GM23338 (cell line): Measurements from ENCODE around the gene COBLL1. TPM values are rescaled to one million over a fixed set of nuclear protein-coding genes. Genes with fewer than 3 reads are reported as not detected.

ENCODE experiments used
- ATAC-seq: fragments of 200-7000 bp; cut with Tn5 transposase; 3 replicates; pipeline ENCODE4 v1.9.1; 2020
- DNase-seq: peaks from one replicate; pipeline ENCODE4 v3.0.0-alpha.2; 2015; ENCODE audit warnings: low spot score
- H2AFZ ChIP-seq: fragments of 200-600 bp; sonication (generic); 2 replicates; pipeline ENCODE4 v1.8.0; 2016; ENCODE audit warnings: antibody characterized with exemption, mild to moderate bottlenecking, moderate library complexity
- H3F3A ChIP-seq: fragments of 200-600 bp; sonication (generic); replicated peaks from 2 replicates; pipeline ENCODE4 v1.8.0; 2017; ENCODE audit warnings: antibody characterized with exemption, mixed run types, low read depth
- H3K27ac ChIP-seq: fragments of 200-600 bp; sonication (generic); 2 replicates; pipeline ENCODE4 v1.6.1; 2016; ENCODE audit warnings: low read depth
- H3K27me3 ChIP-seq: fragments of 200-600 bp; sonication (generic); 2 replicates; pipeline ENCODE4 v1.8.0; 2016; ENCODE audit warnings: mild to moderate bottlenecking, mixed run types, moderate library complexity; ENCODE audit not compliant: insufficient read depth
- H3K36me3 ChIP-seq: fragments of 200-600 bp; sonication (generic); 2 replicates; pipeline ENCODE4 v1.8.0; 2016; ENCODE audit warnings: mild to moderate bottlenecking; ENCODE audit not compliant: insufficient read depth
- H3K4me1 ChIP-seq: fragments of 200-600 bp; sonication (generic); 2 replicates; pipeline ENCODE4 v1.8.0; 2016; ENCODE audit warnings: mild to moderate bottlenecking, moderate library complexity; ENCODE audit not compliant: insufficient read depth
- H3K4me2 ChIP-seq: fragments of 200-600 bp; sonication (generic); 2 replicates; pipeline ENCODE4 v1.7.1; 2017; ENCODE audit warnings: mixed run types
- H3K4me3 ChIP-seq: fragments of 200-600 bp; sonication (generic); 2 replicates; pipeline ENCODE4 v1.6.1; 2016; ENCODE audit warnings: mixed run types
- H3K79me2 ChIP-seq: fragments of 200-600 bp; sonication (generic); replicated peaks from 2 replicates; pipeline ENCODE4 v1.8.0; 2017; ENCODE audit warnings: mild to moderate bottlenecking; ENCODE audit not compliant: insufficient read depth
- H3K9me2 ChIP-seq: fragments of 200-600 bp; sonication (generic); 2 replicates; pipeline ENCODE4 v1.8.0; 2017; ENCODE audit not compliant: insufficient read depth
- H4K20me1 ChIP-seq: fragments of 200-600 bp; sonication (generic); replicated peaks from 2 replicates; pipeline ENCODE4 v1.8.0; 2017; ENCODE audit warnings: mild to moderate bottlenecking; ENCODE audit not compliant: insufficient read depth
- H3K27ac Mint-ChIP-seq: 2 replicates; pipeline ENCODE4 v1.8.0; 2020; ENCODE audit warnings: inconsistent platforms, mild to moderate bottlenecking, moderate library complexity, mixed read lengths
- H3K27me3 Mint-ChIP-seq: 3 replicates; pipeline ENCODE4 v1.8.0; 2022; ENCODE audit warnings: low read depth, mild to moderate bottlenecking, moderate library complexity, mixed read lengths, inconsistent platforms; ENCODE audit not compliant: insufficient read depth, poor library complexity
- H3K36me3 Mint-ChIP-seq: 3 replicates; pipeline ENCODE4 v1.8.0; 2021; ENCODE audit warnings: low read depth, mild to moderate bottlenecking, inconsistent platforms, moderate library complexity, mixed read lengths
- H3K4me1 Mint-ChIP-seq: 3 replicates; pipeline ENCODE4 v1.8.0; 2020; ENCODE audit warnings: mild to moderate bottlenecking, inconsistent platforms, mixed read lengths
- H3K4me3 Mint-ChIP-seq: 3 replicates; pipeline ENCODE4 v1.8.0; 2021; ENCODE audit warnings: moderate library complexity, mild to moderate bottlenecking, inconsistent platforms, mixed read lengths
- H3K9me3 Mint-ChIP-seq: 3 replicates; pipeline ENCODE4 v1.8.0; 2020; ENCODE audit warnings: moderate library complexity, mild to moderate bottlenecking, inconsistent platforms, mixed read lengths
- CREB1 ChIP-seq: fragments of 250-450 bp; sonication (Bioruptor Pico); IDR thresholded peaks from 2 replicates; pipeline ENCODE4 v1.5.0; 2020; ENCODE audit warnings: low read depth, mild to moderate bottlenecking, moderate library complexity
- EZH2 ChIP-seq: fragments of 200-600 bp; sonication (generic); IDR thresholded peaks from one replicate; pipeline ENCODE4 v1.8.0; 2017; ENCODE audit warnings: antibody characterized with exemption, mild to moderate bottlenecking, low read depth; ENCODE audit not compliant: unreplicated experiment
- EZH2phosphoT487 ChIP-seq: fragments of 200-600 bp; sonication (generic); IDR thresholded peaks from one replicate; pipeline ENCODE4 v1.8.1; 2018; ENCODE audit warnings: antibody characterized with exemption; ENCODE audit not compliant: unreplicated experiment
- JUNB ChIP-seq: IDR thresholded peaks from one replicate; pipeline ENCODE4 v1.6.1; 2016; ENCODE audit warnings: antibody characterized with exemption; ENCODE audit not compliant: unreplicated experiment
- NANOG ChIP-seq: IDR thresholded peaks from 2 replicates; pipeline ENCODE4 v1.6.1; 2016; ENCODE audit warnings: antibody characterized with exemption, borderline replicate concordance
- POLR2AphosphoS5 ChIP-seq: IDR thresholded peaks from 2 replicates; pipeline ENCODE4 v1.6.1; 2016; ENCODE audit warnings: antibody characterized with exemption, low read depth
- ZNF114 ChIP-seq: fragments of 250-450 bp; sonication (Bioruptor Pico); IDR thresholded peaks from 2 replicates; pipeline ENCODE4 v1.5.0; 2020; ENCODE audit warnings: mild to moderate bottlenecking, moderate library complexity
- polyA plus RNA-seq: library from polyadenylated mRNA; unstranded; fragments of >200 nt; fragmentation: Nextera tagmentation; extraction: Ambion mirVana; gene quantifications from 2 replicates; pipeline ENCODE4 v1.2.1, GENCODE V29; 2016
- total RNA-seq: library from RNA; depleted of rRNA; stranded (reverse); fragments of >200 nt; shearing (Covaris generic); gene quantifications from 2 replicates; pipeline ENCODE4 v1.2.3, GENCODE V29; 2014
- TF ChIP-seq, protein P1 (sequence below), 2 experiments: fragments of 200-600 bp in 1 of 2; sonication (generic) in 1 of 2; conservative IDR thresholded peaks; 2 replicates each; pipeline versions ENCODE4 v1.5.1 to v1.6.1; 2016 to 2017; ENCODE audit warnings: antibody characterized with exemption in 2 of 2, low read depth in 2 of 2, mild to moderate bottlenecking in 2 of 2, moderate library complexity in 1 of 2
- TF ChIP-seq, protein P2 (sequence below): IDR thresholded peaks from one replicate; pipeline ENCODE4 v1.6.1; 2018; ENCODE audit warnings: antibody characterized with exemption; ENCODE audit not compliant: unreplicated experiment
- TF ChIP-seq, protein P3 (sequence below): fragments of 250-450 bp; sonication (Bioruptor Pico); IDR thresholded peaks from 2 replicates; pipeline ENCODE4 v1.5.0; 2020; ENCODE audit warnings: mild to moderate bottlenecking, moderate library complexity

COBLL1 gene
- total and polyA plus RNA-seq, 2 experiments from 2014 or later = 2.9 to 7.4 TPM

DNA sequence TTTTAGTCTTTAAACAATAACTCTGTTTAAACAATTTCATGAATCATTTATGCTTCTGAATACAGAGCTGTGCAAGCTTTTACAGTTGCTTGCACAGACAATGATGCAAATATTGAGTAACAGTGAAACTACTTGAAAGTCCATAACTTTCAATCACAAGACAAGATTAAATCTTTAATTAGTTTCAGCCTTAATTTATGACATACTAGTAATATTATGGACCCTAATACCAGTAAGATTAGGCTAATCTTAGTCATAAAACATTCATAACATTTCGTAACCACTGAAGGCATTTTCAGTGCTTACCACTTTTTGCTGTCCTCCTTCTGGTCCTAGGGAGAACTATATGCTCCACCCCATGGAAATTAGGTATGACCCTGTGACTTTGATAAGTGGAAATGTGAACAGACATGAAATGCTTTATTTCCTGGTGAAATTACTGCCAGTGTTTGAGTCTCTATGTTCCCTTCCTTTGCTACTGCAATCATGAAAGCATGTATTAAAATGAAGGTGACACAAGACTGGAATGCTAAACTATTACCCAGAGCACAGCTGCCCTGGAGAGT is 1.8 kb upstream of the COBLL1 start (continued):
- TF ChIP-seq, protein P1, sequence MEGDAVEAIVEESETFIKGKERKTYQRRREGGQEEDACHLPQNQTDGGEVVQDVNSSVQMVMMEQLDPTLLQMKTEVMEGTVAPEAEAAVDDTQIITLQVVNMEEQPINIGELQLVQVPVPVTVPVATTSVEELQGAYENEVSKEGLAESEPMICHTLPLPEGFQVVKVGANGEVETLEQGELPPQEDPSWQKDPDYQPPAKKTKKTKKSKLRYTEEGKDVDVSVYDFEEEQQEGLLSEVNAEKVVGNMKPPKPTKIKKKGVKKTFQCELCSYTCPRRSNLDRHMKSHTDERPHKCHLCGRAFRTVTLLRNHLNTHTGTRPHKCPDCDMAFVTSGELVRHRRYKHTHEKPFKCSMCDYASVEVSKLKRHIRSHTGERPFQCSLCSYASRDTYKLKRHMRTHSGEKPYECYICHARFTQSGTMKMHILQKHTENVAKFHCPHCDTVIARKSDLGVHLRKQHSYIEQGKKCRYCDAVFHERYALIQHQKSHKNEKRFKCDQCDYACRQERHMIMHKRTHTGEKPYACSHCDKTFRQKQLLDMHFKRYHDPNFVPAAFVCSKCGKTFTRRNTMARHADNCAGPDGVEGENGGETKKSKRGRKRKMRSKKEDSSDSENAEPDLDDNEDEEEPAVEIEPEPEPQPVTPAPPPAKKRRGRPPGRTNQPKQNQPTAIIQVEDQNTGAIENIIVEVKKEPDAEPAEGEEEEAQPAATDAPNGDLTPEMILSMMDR (conservative IDR thresholded peaks at IDR 0.05; ENCODE audit: low read depth in 2 of 2) = no peak

- ATAC-seq (no peak), DNase-seq (no peak)
- H3K4me2 ChIP-seq = peak overlapping the region; percentile 94
- H3K9me3 Mint-ChIP-seq = no peaks in the 10 kb centered on the region
- no peaks in the 10 kb centered on the region for H3K9me2 ChIP-seq
- H3K27me3 ChIP-seq = peaks cover 16% of the 10 kb centered on the region
- peaks cover 10% of the 10 kb centered on the region for H3K4me1 Mint-ChIP-seq
- H3K36me3 Mint-ChIP-seq = no peaks in the 10 kb centered on the region
- peaks cover 21% of the 10 kb centered on the region for H3K4me1 ChIP-seq
- no peaks in the 10 kb centered on the region for H3F3A ChIP-seq
- no peak overlapping the region for H3K27ac ChIP-seq
- no peaks in the 10 kb centered on the region for H3K79me2 ChIP-seq
- H3K27me3 Mint-ChIP-seq = peaks cover 9% of the 10 kb centered on the region
- H2AFZ ChIP-seq = peak overlapping the region; percentile 95; the same call in 1 of the 2 replicates
- no peak overlapping the region for H3K27ac Mint-ChIP-seq
- H3K4me3 ChIP-seq = peak overlapping the region; percentile 87
- H3K36me3 ChIP-seq = no peaks in the 10 kb centered on the region
- H3K4me3 Mint-ChIP-seq = peak overlapping the region; percentile 80; the same call in 2 of the 3 replicates
- H4K20me1 ChIP-seq = 0 out of 2 replicates have a peak, but pooled peaks cover 6% of the 10 kb centered on the region
- TF ChIP-seq CREB1 (CRISPR knock-in tag) = no peak
- TF ChIP-seq NANOG = no peak
- TF ChIP-seq, protein P1 (conservative IDR thresholded peaks at IDR 0.05; ENCODE audit: low read depth in 2 of 2) = no peak
- TF ChIP-seq, protein P2, sequence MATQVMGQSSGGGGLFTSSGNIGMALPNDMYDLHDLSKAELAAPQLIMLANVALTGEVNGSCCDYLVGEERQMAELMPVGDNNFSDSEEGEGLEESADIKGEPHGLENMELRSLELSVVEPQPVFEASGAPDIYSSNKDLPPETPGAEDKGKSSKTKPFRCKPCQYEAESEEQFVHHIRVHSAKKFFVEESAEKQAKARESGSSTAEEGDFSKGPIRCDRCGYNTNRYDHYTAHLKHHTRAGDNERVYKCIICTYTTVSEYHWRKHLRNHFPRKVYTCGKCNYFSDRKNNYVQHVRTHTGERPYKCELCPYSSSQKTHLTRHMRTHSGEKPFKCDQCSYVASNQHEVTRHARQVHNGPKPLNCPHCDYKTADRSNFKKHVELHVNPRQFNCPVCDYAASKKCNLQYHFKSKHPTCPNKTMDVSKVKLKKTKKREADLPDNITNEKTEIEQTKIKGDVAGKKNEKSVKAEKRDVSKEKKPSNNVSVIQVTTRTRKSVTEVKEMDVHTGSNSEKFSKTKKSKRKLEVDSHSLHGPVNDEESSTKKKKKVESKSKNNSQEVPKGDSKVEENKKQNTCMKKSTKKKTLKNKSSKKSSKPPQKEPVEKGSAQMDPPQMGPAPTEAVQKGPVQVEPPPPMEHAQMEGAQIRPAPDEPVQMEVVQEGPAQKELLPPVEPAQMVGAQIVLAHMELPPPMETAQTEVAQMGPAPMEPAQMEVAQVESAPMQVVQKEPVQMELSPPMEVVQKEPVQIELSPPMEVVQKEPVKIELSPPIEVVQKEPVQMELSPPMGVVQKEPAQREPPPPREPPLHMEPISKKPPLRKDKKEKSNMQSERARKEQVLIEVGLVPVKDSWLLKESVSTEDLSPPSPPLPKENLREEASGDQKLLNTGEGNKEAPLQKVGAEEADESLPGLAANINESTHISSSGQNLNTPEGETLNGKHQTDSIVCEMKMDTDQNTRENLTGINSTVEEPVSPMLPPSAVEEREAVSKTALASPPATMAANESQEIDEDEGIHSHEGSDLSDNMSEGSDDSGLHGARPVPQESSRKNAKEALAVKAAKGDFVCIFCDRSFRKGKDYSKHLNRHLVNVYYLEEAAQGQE = no peak
- no peak for TF ChIP-seq JUNB
- TF ChIP-seq EZH2phosphoT487 = no peak
- no peak for TF ChIP-seq ZNF114
- TF ChIP-seq, protein P3, sequence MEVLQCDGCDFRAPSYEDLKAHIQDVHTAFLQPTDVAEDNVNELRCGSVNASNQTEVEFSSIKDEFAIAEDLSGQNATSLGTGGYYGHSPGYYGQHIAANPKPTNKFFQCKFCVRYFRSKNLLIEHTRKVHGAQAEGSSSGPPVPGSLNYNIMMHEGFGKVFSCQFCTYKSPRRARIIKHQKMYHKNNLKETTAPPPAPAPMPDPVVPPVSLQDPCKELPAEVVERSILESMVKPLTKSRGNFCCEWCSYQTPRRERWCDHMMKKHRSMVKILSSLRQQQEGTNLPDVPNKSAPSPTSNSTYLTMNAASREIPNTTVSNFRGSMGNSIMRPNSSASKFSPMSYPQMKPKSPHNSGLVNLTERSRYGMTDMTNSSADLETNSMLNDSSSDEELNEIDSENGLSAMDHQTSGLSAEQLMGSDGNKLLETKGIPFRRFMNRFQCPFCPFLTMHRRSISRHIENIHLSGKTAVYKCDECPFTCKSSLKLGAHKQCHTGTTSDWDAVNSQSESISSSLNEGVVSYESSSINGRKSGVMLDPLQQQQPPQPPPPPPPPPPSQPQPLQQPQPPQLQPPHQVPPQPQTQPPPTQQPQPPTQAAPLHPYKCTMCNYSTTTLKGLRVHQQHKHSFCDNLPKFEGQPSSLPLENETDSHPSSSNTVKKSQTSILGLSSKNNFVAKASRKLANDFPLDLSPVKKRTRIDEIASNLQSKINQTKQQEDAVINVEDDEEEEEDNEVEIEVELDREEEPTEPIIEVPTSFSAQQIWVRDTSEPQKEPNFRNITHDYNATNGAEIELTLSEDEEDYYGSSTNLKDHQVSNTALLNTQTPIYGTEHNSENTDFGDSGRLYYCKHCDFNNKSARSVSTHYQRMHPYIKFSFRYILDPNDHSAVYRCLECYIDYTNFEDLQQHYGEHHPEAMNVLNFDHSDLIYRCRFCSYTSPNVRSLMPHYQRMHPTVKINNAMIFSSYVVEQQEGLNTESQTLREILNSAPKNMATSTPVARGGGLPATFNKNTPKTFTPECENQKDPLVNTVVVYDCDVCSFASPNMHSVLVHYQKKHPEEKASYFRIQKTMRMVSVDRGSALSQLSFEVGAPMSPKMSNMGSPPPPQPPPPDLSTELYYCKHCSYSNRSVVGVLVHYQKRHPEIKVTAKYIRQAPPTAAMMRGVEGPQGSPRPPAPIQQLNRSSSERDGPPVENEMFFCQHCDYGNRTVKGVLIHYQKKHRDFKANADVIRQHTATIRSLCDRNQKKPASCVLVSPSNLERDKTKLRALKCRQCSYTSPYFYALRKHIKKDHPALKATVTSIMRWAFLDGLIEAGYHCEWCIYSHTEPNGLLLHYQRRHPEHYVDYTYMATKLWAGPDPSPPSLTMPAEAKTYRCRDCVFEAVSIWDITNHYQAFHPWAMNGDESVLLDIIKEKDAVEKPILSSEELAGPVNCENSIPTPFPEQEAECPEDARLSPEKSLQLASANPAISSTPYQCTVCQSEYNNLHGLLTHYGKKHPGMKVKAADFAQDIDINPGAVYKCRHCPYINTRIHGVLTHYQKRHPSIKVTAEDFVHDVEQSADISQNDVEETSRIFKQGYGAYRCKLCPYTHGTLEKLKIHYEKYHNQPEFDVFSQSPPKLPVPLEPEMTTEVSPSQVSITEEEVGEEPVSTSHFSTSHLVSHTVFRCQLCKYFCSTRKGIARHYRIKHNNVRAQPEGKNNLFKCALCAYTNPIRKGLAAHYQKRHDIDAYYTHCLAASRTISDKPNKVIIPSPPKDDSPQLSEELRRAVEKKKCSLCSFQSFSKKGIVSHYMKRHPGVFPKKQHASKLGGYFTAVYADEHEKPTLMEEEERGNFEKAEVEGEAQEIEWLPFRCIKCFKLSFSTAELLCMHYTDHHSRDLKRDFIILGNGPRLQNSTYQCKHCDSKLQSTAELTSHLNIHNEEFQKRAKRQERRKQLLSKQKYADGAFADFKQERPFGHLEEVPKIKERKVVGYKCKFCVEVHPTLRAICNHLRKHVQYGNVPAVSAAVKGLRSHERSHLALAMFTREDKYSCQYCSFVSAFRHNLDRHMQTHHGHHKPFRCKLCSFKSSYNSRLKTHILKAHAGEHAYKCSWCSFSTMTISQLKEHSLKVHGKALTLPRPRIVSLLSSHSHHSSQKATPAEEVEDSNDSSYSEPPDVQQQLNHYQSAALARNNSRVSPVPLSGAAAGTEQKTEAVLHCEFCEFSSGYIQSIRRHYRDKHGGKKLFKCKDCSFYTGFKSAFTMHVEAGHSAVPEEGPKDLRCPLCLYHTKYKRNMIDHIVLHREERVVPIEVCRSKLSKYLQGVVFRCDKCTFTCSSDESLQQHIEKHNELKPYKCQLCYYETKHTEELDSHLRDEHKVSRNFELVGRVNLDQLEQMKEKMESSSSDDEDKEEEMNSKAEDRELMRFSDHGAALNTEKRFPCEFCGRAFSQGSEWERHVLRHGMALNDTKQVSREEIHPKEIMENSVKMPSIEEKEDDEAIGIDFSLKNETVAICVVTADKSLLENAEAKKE (CRISPR knock-in tag) = no peak
- no peak for TF ChIP-seq EZH2
- no peak for TF ChIP-seq POLR2AphosphoS5
Measured at GRCh38 chr2:164842624-164842966, 972 bp upstream of the COBLL1 start.
